Measurements from ENCODE around the gene SMIM45.

SMIM45 gene

GRCh38 chr22:41952713-41953112 is 763 bp downstream of the SMIM45 start:
- H3K9me3 ChIP-seq, result no peaks in the 10 kb centered on the region
- no peak overlapping the region for H3K27ac ChIP-seq
- no peak for DNase-seq
- no peaks in the 10 kb centered on the region for H3K36me3 ChIP-seq
- intact Hi-C loops (cut with DNase I), result no loop called here
- no peak for TF ChIP-seq CTCF (IDR thresholded peaks at IDR 0.05)
- H3K4me3 ChIP-seq, result no peak overlapping the region
- ATAC-seq, result no peak
- H3K27me3 ChIP-seq, result peaks cover 0 to under 1% of the 10 kb centered on the region in 2 donors
- peaks cover 0 to 5% of the 10 kb centered on the region in 2 donors for H3K4me1 ChIP-seq

GRCh38 chr22:41957941-41958556 is 6.1 kb downstream of the SMIM45 start:
- intact Hi-C loops (cut with DNase I), result no loop called here
- ATAC-seq, result peak; percentile 28
- Histone ChIP-seq H3K27me3 (peaks cover 0 to 9% of the 10 kb centered on the region in 2 donors), H3K36me3 (no peaks in the 10 kb centered on the region), H3K4me3 (no peak overlapping the region), H3K27ac (no peak overlapping the region), H3K9me3 (no peaks in the 10 kb centered on the region), H3K4me1 (peaks cover 0 to 9% of the 10 kb centered on the region in 2 donors)
- peak; percentile 7 to 11 for TF ChIP-seq CTCF (IDR thresholded peaks at IDR 0.05)
- DNase-seq, result no peak

- no peak for TF ChIP-seq CTCF (IDR thresholded peaks at IDR 0.05)
Observed at GRCh38 chr22:41963453-41964111, 11.6 kb downstream of the SMIM45 start.

GRCh38 chr22:41964112-41964491 is 12.2 kb downstream of the SMIM45 start:
- no peak overlapping the region for H3K27ac ChIP-seq
- ATAC-seq, result peak; percentile 63
- H3K4me3 ChIP-seq, result no peak overlapping the region
- H3K36me3 ChIP-seq, result no peaks in the 10 kb centered on the region
- no peak for DNase-seq
- no peaks in the 10 kb centered on the region for H3K9me3 ChIP-seq
- intact Hi-C loops (cut with DNase I), result loop anchor here in 1 of 2 donors (10.0 kb wide), 1 partner anchor 151 kb away; no protein-coding TSS in a partner anchor
- H3K4me1 ChIP-seq, result peaks cover 0 to 5% of the 10 kb centered on the region in 2 donors
- no peak for TF ChIP-seq CTCF (IDR thresholded peaks at IDR 0.05)
- no peaks in the 10 kb centered on the region for H3K27me3 ChIP-seq

More at GRCh38 chr22:41963453-41964111, 11.6 kb downstream of the SMIM45 start:
- ATAC-seq (peak; percentile 77), DNase-seq (peak in 2 of 4 donors; percentile 49 to 63)
- H3K36me3 ChIP-seq, result no peaks in the 10 kb centered on the region
- H3K27ac ChIP-seq, result peak overlapping the region in 1 of 2 donors; percentile 3
- no peak overlapping the region for H3K4me3 ChIP-seq
- peaks cover 0 to 5% of the 10 kb centered on the region in 2 donors for H3K4me1 ChIP-seq
- peaks cover 0 to under 1% of the 10 kb centered on the region in 2 donors for H3K27me3 ChIP-seq
- intact Hi-C loops (cut with DNase I), result loop anchor here in 1 of 2 donors (10.0 kb wide), 1 partner anchor 151 kb away; no protein-coding TSS in a partner anchor
- no peaks in the 10 kb centered on the region for H3K9me3 ChIP-seq

- Histone ChIP-seq H3K27me3 (peaks cover 0 to 7% of the 10 kb centered on the region in 2 donors), H3K4me3 (no peak overlapping the region), H3K4me1 (peaks cover 0 to 5% of the 10 kb centered on the region in 2 donors), H3K9me3 (no peaks in the 10 kb centered on the region), H3K27ac (no peak overlapping the region), H3K36me3 (no peaks in the 10 kb centered on the region)
- TF ChIP-seq CTCF (IDR thresholded peaks at IDR 0.05), result no peak
- DNase-seq, result no peak
- ATAC-seq, result no peak
- intact Hi-C loops (cut with DNase I), result loop anchor here in 1 of 2 donors (10.0 kb wide), 1 partner anchor 149 kb away; no protein-coding TSS in a partner anchor
Observed at GRCh38 chr22:41966225-41966606, 14.3 kb downstream of the SMIM45 start.

Measured in left lung (tissue), 4 donors.